DOHH2 (cell line): ENCODE data around the gene PKD1L1.

Source experiments
- CTCF ChIP-seq: fragments of 200-600 bp; sonication (generic); IDR thresholded peaks from one replicate; pipeline ENCODE4 v1.5.1; 2014; ENCODE audit warnings: antibody characterized with exemption, mild to moderate bottlenecking, low read depth, low read length; ENCODE audit not compliant: poor library complexity, severe bottlenecking
- EZH2phosphoT487 ChIP-seq: fragments of 200-600 bp; sonication (generic); IDR thresholded peaks from 2 replicates; pipeline ENCODE4 v1.6.1; 2017; ENCODE audit warnings: borderline replicate concordance, mild to moderate bottlenecking, antibody characterized with exemption, low read length, moderate library complexity, mixed read lengths

GRCh38 chr7:47888371-47889265, 59.6 kb downstream of the PKD1L1 start:
- TF ChIP-seq CTCF (no peak), EZH2phosphoT487 (no peak)
